ENCODE results near the gene AIF1.
"Not testable (repeated sequence)": the region's sequence is repeated elsewhere in the genome, so short reads cannot be mapped to it uniquely, and the experiment has no call there.

AIF1 gene

DNA sequence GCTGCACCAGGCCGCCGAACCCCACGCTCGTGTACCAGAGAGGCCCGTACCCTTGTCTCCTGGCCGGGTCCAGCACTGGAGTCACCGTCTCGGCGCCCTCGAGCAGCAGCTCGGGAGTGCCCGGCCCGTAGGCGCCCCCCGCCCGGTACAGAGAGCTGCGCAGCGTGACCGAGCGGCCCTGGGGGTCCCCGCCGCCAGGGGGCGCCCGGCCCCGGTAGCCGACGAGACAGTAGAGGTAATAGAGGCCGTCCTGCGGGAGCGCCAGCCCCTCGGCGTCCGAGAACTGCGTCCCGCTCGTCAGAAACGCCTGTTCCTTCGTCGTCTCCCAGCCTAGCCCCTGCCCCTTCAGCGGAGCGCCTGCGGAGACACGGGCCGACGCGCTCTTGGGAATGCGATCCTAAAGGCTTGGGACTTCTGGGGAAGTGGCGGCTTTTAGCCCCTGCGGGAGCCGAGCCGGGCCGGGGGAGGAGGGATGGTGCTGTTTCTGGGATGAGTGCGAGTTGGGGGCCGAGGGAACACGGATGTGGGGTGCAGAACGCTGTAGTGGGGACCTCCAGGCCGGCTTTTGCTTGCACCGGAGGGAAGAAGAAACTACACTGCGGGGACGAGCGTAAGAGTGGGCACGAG, 34.1 kb upstream of the AIF1 start:
- peak; percentile 94 for DNase-seq

DNA sequence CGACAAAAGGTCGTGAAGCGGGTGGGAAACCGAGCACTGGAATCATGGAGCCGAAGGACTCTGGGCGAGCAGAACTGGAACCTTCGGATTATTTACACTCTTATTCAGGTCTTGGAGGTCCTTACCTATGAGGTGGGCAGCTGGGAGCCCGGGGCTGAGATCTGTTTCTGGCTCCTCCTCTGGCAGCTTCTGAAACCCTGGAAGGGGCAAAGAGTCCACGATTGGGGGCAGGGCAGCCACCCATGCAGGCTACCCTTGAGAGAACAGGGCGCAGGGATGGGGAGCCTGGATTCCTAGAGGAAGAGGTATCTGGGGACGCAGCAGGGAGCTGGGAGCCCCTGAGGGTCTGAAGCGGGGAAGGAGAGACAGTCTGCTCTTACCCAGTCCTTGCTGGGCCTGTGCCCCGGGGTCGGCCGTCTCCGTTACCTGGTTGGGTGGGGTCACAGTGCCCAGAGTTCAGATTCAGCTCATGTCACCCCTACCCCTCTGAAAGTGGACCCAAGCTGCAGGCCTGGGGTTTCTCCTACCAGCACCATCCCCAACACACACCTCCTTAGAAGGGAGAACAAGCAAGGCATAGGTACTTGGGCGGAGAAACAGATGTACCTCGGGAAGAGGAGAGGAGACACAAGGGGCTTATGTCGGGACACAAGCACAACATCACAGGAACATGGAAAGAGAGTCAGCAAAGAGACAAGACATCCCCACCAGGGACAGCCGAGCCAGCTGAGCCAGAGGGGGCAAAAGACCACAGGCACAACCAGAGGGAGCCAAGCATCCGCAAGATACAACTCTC, 33.4 kb upstream of the AIF1 start:
- DNase-seq, result peak; percentile 42

DNA sequence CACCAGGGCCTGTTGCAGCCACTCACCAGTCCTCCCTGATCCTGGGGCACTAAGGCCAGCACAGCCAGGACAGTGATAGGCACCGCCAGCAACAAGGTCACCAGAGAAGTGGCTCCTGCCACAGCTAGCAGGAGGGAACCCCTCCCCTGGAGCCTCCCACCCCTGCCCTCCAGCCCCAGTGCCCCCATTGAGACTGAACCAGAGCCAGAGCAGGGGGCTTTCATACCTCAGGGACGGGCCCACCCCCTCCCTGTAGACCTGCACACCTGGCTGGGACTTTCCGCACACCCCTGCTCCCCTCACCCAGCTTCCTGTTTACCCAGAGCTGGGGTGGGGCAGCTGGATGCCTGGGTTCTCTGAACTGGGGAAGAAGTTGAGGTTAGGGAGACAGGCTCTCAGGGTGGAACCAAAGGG, 32.8 kb upstream of the AIF1 start, which contains the start of gene LTB:
Gene LTB, minus strand, starts transcription at position 195 of the 414 bp plus-strand sequence. Its CDS starts 7 bp downstream, at position 188.
- DNase-seq, result peak; percentile 72

DNA sequence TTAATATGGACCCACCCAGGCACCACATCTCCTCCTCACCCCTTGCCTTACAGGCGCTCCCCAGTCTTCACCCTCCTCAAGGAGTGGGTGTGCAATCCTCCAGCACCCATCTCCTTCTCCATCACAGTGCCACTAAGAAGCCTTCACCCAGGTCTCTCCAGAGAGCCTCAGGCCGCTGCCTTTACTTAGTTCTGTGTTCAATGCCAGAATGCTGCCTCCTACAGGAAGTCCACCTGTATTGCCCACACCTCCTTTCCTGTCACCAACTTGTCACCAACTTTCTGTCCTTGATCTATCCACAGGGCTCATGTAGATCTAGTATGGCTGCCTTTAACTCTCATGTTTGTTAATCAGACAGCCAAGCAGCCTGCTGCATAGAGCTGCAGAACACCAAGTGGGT, 29.5 kb upstream of the AIF1 start:
- peak; percentile 85 for DNase-seq

DNA sequence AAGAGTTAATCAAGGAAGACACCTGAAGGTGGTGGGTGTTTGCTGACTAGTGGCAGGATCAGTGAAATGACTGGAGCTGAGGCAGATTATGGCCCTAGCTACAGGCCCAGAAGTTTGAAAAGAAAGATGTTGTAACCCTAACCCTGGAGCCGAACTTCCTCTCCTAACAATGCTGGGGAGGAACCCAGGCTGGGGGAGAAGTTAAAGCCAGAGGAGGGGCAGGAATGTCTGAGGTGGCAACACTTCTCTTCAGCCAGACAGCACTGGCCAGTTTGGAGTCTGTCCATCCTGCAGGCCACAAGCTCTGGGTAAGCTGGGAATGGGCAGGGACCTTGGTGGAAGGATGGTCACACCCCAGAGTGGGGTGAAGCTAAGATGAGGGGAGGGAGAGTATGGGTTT, 29.0 kb upstream of the AIF1 start, which contains the start of gene LST1:
Gene LST1, plus strand, starts transcription at position 270 of the 400 bp plus-strand sequence. CDS start 1,023 bp downstream, outside the sequence.
- DNase-seq, result no peak

DNA sequence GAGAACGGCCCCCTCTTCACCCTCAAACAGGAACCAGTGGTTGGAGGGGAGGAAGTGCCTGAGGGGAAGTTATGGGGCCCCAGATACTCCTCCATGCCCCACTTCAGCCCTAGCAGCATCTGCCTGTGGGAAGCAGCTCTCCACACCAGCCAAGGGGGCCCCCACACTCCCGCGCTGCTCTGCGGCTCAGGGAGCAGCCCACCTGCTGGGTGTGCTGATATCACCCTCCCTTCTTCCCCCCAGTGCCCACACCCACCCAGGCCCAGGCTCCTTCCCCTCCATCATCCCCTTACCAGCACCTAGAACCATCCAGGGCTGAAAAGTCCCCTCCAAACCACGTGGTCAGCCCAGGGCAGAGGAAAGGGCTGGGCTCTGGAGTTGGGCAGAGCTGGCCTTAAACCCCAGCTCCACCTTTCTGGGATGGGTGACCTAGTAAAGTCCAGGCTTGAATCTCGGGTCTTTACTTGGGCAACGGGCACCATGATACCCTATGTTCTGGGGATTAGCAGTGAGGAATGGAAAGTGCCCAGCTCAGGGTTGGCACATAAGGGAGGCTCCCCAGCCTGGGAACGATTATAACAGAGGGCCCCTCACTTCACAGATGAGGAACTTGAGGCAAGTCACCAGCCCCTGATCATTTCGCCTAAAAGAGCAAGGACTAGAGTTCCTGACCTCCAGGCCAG, 28.3 kb upstream of the AIF1 start:
- DNase-seq, result peak; percentile 49

DNA sequence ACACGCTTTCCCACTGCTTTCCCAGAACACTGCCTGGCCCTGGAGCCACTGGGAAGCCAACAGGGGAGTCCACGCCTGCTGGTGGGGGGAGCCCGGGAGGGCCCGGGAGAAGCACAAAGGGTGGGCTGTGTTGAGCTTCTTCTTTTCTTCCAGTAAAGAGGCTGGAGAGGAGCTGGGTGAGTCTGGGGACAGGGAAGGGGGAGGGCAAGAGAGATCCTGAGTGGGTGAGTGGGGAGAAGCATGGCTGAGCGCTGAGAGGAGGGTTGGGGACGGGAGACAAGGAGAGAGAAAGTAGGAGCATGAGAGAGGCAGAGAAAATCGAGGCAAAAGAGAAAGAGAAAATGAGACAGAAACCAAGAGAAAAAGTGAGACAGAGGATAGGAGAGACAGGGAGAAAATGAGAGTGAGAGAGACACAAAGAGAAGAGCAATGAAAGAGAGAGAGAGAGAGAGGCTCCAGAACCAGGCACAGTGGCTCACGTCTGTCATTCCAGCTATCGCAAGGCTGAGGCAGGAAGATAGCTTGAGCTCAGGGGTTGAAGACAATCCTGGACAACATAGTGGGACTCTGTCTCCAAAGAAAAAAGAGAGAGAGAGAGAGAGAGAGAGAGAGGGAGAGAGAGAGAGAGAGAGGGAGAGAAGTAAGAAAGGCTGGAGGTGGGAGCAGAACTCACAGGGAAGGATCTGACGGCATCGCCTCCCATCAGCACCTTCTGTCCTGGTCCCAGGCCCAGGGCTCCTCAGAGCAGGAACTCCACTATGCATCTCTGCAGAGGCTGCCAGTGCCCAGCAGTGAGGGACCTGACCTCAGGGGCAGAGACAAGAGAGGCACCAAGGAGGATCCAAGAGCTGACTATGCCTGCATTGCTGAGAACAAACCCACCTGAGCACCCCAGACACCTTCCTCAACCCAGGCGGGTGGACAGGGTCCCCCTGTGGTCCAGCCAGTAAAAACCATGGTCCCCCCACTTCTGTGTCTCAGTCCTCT, 26.9 kb upstream of the AIF1 start:
- peak; percentile 44 for DNase-seq

DNA sequence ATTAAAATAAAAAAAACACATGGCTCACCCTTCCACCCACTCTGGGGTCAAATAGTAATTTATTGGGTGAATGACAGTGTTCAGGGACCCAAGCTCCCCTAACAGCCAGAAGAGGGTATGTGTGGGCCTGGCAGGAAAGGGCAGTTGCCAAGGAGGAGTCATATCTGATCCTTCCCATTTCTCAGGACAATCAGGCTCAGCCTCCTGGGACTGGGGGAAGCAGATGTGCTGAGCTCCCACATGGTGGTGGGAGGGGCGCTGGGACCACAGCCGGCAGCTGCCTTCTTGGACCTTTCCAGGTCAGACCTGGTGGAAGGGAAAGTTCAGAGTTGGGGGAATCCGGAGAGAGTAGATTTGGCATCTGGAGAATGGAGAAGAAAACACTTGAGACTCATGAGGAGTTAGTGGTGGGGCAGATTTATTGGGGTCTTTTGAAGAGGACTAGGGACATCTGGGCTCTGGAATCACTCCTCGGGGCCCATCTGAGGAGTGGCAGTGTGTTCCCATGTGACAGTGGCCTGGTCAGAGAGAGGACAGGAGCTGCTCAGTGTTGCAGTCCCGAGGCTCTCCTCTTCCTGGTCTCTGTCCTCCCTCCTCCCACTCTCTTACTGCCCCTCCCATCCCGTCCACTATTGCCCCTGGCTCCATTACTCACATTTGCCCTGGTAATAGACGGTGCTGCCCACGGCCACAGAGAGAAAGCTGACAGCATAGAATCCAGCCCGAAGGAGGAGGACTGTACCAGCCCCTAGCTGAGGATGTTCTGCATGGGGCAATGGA, 26.0 kb upstream of the AIF1 start:
- DNase-seq, result no peak

DNA sequence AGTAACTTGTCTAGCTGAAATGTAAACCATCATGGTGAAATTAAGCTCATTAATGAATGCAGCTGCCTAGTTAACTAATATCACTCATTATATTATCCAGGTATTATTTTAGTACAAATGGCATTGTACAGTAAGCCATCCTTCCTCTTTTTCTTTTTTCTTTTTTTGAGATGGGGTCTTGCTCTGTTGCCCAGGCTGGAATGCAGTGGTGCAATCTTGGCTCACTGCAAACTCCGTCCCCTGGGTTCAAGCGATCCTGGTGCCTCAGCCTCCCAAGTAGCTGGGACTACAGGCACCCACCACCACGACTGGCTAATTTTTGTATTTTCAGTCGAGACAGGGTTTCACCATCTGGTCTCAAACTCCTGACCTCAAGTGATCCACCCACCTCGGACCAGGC, 24.3 kb upstream of the AIF1 start:
- DNase-seq, result not testable (repeated sequence)

DNA sequence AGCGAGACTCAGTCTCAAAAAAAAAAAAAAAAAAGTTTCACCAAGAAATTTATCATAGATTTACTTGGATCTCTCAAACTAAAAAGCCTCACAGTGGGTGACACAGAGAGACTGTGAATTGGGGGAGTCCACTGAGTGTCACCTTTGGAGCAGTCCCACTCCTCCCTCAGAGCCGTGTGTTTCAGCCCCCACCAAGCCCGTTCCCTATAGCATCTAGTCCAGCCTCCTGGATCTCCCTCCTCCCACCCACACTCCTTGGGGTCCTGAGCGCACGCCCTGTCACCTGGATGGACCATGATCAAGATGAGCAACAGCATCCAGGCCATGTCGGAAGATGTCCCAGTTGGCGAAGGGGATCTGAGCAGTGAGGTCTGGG, 22.6 kb upstream of the AIF1 start:
- no peak for DNase-seq

DNA sequence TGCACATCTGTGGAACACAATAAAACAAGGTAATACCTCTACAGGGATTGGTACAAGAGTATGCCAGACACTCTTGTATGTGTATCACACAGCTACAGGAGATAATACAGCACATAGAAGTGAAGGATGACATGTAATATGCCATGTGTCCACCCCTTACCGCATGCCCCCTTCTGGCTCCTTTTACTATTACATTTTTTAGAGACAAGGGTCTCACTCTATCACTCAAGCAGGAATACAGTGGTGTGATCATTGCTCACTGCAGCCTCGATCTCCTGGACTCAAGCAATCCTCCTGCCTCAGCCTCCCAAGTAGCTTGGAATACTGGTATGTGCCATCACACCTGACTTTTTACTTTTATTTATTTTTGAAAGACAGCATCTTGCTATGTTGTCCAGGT, 18.0 kb upstream of the AIF1 start:
- DNase-seq, result peak; percentile 78

DNA sequence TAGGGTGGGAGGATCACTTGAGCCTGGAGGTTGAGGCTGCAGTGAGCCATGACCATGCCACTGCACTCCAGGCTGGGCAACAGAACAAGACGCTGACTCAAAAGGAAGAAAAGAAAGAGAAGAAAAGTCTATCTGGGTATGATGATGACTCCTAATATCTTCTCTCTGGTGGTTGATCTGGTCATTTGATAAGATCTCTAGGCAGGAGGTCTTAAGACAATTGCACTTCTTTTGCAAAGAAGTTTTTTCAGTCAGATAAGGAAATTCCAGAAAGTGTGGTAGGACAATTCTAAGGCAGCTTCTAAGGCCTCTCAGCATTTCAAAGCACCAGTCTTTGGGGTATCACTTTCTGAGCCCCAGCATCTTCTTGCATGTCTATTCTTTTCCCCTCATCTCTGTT, 7.7 kb upstream of the AIF1 start:
- DNase-seq, result peak; percentile 45

DNA sequence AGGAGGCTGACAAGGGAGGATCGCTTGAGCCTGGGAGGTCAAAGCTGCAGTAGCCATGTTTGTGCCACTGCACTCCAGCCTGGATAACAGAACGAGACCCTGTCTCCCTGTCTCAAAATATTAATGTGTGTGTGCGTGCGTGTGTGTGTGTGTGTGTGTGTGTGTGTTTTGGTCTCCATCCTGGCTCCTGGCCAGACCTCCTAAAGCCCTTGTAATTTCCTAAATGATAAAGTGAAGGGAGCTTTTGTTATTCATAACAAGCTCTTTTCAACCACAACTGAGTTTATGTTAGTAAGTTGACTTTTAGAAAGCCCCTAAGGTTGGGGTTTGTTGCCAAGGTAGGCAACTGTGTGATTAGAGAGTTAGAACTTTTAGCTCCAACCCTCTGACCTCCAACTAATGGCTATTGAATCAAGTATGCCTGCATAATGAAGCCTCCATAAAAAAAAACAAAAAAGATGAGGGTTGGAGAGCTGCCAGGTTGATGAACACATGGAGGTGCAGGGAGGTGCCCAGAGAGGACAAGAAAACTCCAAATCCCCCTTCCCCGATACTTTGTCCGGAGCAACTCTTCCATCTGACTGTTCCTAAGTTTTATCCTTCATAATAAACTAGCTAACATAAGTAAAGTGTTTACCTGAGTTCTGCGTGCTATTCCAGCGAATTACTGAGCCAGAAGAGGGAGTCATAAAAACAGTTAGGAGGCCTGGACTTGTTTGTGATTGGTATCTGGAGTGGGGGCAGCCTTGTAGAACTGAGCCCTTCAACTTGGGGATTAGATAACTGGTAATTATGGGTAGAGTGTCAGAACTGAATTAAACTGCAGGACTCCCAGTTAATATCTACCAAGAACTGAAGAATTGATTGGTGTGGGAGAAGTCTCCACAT, 5.3 kb upstream of the AIF1 start:
- no peak for DNase-seq

DNA sequence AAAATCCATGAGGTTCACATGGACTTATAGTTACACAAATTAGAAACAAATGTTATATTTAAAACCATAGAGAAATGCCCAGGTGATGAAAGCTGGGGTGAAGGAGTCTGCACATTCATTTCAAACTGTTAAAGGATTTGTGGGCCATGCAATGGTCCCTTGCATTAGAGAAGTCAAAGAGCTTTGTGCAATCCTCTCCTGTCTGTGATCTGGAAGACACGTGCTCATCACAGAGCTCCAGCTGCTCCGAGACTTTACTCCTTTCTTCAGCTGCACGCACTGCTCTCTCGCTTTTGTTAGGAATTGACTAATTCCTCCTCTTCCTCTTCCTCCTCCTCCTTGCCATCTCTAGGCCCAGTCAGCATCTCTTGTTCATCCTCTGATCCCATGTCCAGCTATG, 4.1 kb upstream of the AIF1 start:
- DNase-seq, result no peak

DNA sequence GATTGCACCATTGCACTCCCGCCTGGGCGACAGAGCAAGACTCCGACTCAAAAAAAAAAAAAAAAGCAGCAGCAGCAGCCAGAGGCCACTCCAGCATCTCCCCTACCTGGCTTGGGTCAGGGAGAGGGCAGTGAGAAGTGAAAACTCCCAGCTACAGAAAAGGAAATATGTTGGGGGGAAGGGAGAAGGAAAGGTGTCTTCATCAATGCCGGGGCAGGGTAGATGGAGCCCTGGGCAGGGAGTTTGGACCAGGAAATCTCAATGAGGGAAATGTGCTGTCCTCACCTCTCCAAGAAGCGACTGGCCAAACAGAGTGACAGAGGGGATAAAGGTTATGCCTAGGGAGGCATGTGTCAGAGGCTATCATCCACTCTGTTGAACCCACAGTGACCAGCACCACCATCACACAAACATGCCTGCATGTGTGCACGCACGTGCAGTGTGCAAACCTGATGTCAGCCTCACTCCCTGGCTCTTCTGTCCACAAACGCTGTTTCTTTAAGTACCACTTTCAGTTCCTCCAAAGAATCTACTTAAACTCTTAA, 887 bp upstream of the AIF1 start:
- DNase-seq, result no peak

DNA sequence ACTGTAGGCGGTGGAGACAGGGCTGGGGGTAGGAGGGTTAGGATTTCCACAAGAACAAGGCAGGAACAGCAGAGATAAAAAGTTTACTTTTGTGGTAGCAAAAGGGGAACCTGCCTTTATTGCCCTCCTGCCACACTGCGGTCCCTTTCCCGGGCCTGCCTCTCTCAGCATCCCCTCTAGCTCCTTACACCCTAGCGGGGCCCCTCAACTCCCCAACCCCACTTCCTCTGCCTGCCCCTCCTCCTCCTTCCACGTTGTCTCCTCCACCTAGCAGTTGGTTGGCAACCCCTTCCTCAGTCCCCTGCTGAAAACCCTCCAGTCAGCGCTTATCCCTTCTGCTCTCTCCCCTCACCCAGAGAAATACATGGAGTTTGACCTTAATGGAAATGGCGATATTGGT, 714 bp downstream of the AIF1 start:
- peak; percentile 44 for DNase-seq

DNA sequence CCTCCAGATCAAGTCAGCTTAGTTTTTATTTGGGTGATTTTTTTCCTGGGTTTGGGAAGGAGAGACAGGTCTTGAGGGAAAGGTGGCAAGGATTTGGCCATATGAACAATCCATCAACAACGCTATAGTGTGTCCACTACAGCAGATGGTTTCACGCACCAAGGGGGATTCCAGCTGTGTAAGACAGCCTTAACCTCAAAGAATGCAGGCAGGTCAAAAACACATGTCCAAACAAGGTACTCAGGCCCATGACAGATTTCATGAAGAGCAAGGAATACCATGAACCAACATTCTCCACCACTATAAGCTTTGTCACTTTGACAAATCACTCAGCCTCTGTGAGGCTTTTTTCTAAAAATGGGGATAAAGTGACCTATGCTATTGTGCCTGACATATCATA, 2.0 kb downstream of the AIF1 start:
- no peak for DNase-seq

DNA sequence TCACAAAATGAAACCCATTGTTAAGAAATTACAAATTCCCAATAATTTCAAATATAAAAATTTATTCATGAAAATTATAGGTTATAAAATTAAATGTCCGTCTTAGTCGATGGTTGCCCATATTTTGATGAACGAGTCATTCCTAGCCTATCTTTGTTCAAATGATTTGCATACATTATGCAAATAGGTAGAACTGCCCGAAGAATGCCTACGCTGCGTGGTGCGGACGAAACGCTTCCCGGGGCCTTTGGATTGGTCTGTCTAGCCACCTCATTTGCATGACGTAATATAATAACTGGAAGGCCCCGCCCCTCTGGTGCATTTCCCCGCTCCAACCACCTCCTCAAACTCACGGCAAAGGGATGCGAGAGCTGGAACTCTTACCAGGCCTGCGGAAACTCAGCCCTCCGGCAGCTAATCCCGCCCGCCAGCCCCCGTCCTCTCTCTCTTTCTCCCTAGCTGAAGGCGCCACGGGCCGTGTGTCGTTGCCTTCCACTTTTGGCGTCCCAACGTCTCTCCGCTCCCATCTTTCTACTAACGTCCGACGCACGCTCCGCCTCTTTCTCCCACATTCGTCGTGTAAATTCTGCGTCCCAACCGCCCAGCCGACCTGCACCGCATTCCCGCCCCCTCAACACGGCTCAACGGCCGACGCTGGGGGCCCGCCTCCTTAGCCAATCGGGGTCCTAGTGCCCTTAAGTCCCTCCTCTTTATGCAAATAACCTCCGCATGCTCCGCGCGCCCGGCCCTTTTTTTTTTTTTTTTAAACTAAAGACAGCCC, 5.0 kb downstream of the AIF1 start:
- peak; percentile 99 for DNase-seq

DNA sequence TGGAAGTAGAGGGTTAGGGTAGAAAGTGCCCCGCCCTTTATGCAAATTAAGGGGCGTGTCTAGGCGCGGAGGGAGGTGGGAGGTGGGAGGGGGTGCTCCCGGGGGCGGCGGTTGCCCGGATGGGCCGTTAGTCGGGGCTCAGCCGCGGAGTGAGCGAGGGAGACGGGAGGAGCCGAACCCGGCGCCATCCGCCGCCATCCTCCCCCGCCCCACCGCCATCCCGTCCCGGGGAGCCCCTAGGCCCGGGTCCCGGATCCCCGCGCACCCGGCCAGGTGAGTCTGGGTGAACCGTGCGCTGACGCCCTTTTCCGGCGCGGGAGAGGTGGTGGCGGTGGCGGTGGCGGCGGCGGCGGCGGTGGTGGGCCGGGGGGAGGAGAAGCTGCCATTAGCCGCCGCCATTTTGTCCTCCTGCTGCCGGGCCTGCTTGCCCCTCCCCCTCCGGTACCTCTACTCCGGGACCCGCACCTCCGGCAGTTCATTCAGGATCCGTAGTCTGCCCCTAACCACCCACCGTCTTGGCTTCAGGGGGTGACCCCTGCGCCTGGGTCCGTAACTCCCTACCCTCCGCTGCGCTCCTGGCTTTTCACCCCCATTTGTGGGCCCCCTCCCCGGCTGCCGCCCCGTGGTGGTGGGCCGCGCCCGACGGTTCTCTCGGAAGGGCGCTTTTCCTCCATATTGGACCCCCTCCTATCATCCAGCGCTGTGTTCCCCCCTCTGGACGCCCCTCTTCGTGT, 5.7 kb downstream of the AIF1 start, which contains the start of gene PRRC2A:
Gene PRRC2A, plus strand, starts transcription at position 130 of the 734 bp plus-strand sequence. CDS start 2,075 bp downstream, outside the sequence.
- peak; percentile 86 for DNase-seq
